Effector memory CD4-positive, alpha-beta T cell (primary cell): ENCODE measurements around the gene CCT6A.
A peak's percentile ranks its signal among the peaks of the same experiment; 100 is the strongest.
"Not testable (repeated sequence)": the region's sequence is repeated elsewhere in the genome, so short reads cannot be mapped to it uniquely, and the experiment has no call there.

Experiments used
- DNase-seq, 3 donors: peaks; one replicate each; pipeline ENCODE4 v3.0.0-alpha.2; 2020
- H3K27ac ChIP-seq: 2 replicates; pipeline ENCODE4 v1.7.0; 2013; ENCODE audit warnings: mild to moderate bottlenecking, low read length, moderate library complexity; ENCODE audit not compliant: insufficient read depth, poor library complexity, severe bottlenecking
- H3K27me3 ChIP-seq: replicated peaks from 2 replicates; pipeline ENCODE4 v1.7.0; 2013; ENCODE audit warnings: mild to moderate bottlenecking, low read length; ENCODE audit not compliant: insufficient read depth, control insufficient read depth, poor library complexity, severe bottlenecking
- H3K36me3 ChIP-seq: 2 replicates; pipeline ENCODE4 v1.7.0; 2013; ENCODE audit warnings: mild to moderate bottlenecking, low read length, moderate library complexity; ENCODE audit not compliant: control insufficient read depth, insufficient read depth
- H3K4me1 ChIP-seq: 2 replicates; pipeline ENCODE4 v1.7.0; 2013; ENCODE audit warnings: low read length, mild to moderate bottlenecking; ENCODE audit not compliant: control insufficient read depth, insufficient read depth, poor library complexity, severe bottlenecking
- H3K4me3 ChIP-seq: 2 replicates; pipeline ENCODE4 v1.7.0; 2013; ENCODE audit warnings: low read length, low read depth, mild to moderate bottlenecking; ENCODE audit not compliant: insufficient read depth, poor library complexity, severe bottlenecking
- H3K9me3 ChIP-seq: 2 replicates; pipeline ENCODE4 v1.7.0; 2013; ENCODE audit warnings: mild to moderate bottlenecking, low read length, moderate library complexity; ENCODE audit not compliant: control insufficient read depth
- total RNA-seq, 3 donors: gene quantifications; one replicate each; lab custom pipeline; 2026; lab: John Stamatoyannopoulos, UW

The CCT6A gene
- 63.6 to 85.2 (median 75.9) reads per million in 3 donors for total RNA-seq

- peak within 1 kb of the TSS; percentile 68 for H3K27ac ChIP-seq
- H3K4me3 ChIP-seq: peak within 1 kb of the TSS; percentile 76
- H3K36me3 ChIP-seq: peaks cover 26% of the 10 kb centered on the region
- no peaks in the 10 kb centered on the region for H3K9me3 ChIP-seq
- DNase-seq: peak; percentile 82 to 89 (median 86)
- H3K27me3 ChIP-seq: no peaks in the 10 kb centered on the region
- peaks cover 10% of the 10 kb centered on the region for H3K4me1 ChIP-seq
These were observed at the start of gene CCT6A, which contains the start of gene PSPH for GRCh38 chr7:56051339-56052191. Gene CCT6A, plus strand, starts transcription at chr7:56051765. Its CDS starts 84 bp downstream, at chr7:56051849. Gene PSPH, minus strand, starts transcription at chr7:56051444. Its CDS starts 30,232 bp downstream, at chr7:56021212.

- Histone ChIP-seq H3K9me3 (no peaks in the 10 kb centered on the region), H3K27me3 (no peaks in the 10 kb centered on the region), H3K36me3 (peaks cover 4% of the 10 kb centered on the region), H3K4me1 (no peaks in the 10 kb centered on the region), H3K4me3 (no peak overlapping the region), H3K27ac (no peak overlapping the region)
- no peak for DNase-seq
These were observed 47.8 kb upstream of the CCT6A start for GRCh38 chr7:56003749-56004148.

GRCh38 chr7:56007167-56007652, 44.4 kb upstream of the CCT6A start:
- Histone ChIP-seq H3K36me3 (no peaks in the 10 kb centered on the region), H3K27me3 (no peaks in the 10 kb centered on the region), H3K9me3 (no peaks in the 10 kb centered on the region), H3K4me1 (no peaks in the 10 kb centered on the region), H3K4me3 (no peak overlapping the region), H3K27ac (no peak overlapping the region)
- no peak for DNase-seq

- H3K9me3 ChIP-seq: no peaks in the 10 kb centered on the region
- no peaks in the 10 kb centered on the region for H3K36me3 ChIP-seq
- no peak for DNase-seq
- no peaks in the 10 kb centered on the region for H3K27me3 ChIP-seq
- no peaks in the 10 kb centered on the region for H3K4me1 ChIP-seq
- H3K4me3 ChIP-seq: no peak overlapping the region
- H3K27ac ChIP-seq: no peak overlapping the region
These were observed 43.7 kb upstream of the CCT6A start for GRCh38 chr7:56007891-56008290.

GRCh38 chr7:56009695-56010094, 41.9 kb upstream of the CCT6A start:
- Histone ChIP-seq H3K27ac (no peak overlapping the region), H3K27me3 (no peaks in the 10 kb centered on the region), H3K9me3 (no peaks in the 10 kb centered on the region), H3K4me1 (no peaks in the 10 kb centered on the region), H3K36me3 (no peaks in the 10 kb centered on the region), H3K4me3 (no peak overlapping the region)
- DNase-seq: no peak

GRCh38 chr7:56017015-56017414, 34.5 kb upstream of the CCT6A start:
- H3K27ac ChIP-seq, H3K4me1 ChIP-seq, DNase-seq, H3K9me3 ChIP-seq, H3K4me3 ChIP-seq, H3K27me3 ChIP-seq, H3K36me3 ChIP-seq: not testable (repeated sequence)

GRCh38 chr7:56019501-56019900, 32.1 kb upstream of the CCT6A start:
- no peak for DNase-seq
- Histone ChIP-seq H3K4me1 (no peaks in the 10 kb centered on the region), H3K36me3 (no peaks in the 10 kb centered on the region), H3K9me3 (no peaks in the 10 kb centered on the region), H3K27me3 (no peaks in the 10 kb centered on the region), H3K27ac (no peak overlapping the region), H3K4me3 (no peak overlapping the region)

GRCh38 chr7:56023500-56023899, 28.1 kb upstream of the CCT6A start:
- no peaks in the 10 kb centered on the region for H3K4me1 ChIP-seq
- H3K4me3 ChIP-seq: no peak overlapping the region
- H3K9me3 ChIP-seq: no peaks in the 10 kb centered on the region
- DNase-seq: no peak
- H3K36me3 ChIP-seq: no peaks in the 10 kb centered on the region
- no peaks in the 10 kb centered on the region for H3K27me3 ChIP-seq
- no peak overlapping the region for H3K27ac ChIP-seq

- Histone ChIP-seq H3K4me1 (no peaks in the 10 kb centered on the region), H3K27me3 (no peaks in the 10 kb centered on the region), H3K4me3 (no peak overlapping the region), H3K27ac (no peak overlapping the region), H3K36me3 (no peaks in the 10 kb centered on the region), H3K9me3 (no peaks in the 10 kb centered on the region)
- DNase-seq: no peak
These were observed 25.0 kb upstream of the CCT6A start for GRCh38 chr7:56026538-56026937.

- no peak overlapping the region for H3K27ac ChIP-seq
- no peak for DNase-seq
- no peaks in the 10 kb centered on the region for H3K27me3 ChIP-seq
- H3K36me3 ChIP-seq: no peaks in the 10 kb centered on the region
- no peaks in the 10 kb centered on the region for H3K4me1 ChIP-seq
- H3K9me3 ChIP-seq: no peaks in the 10 kb centered on the region
- H3K4me3 ChIP-seq: no peak overlapping the region
These were observed 22.5 kb upstream of the CCT6A start for GRCh38 chr7:56028942-56029630.
